Esophagus muscularis mucosa (tissue), 4 donors: ENCODE results near the gene CLDN7.

ENCODE experiments used
- EP300 ChIP-seq: sonication (generic); formaldehyde crosslinking; IDR thresholded peaks from one replicate; pipeline ENCODE4 v1.6.1; 2017; ENCODE audit warnings: antibody characterized with exemption
- POLR2A ChIP-seq: fragments of 450-650 bp; IDR thresholded peaks from one replicate; pipeline ENCODE4 v1.6.1; 2017; ENCODE audit warnings: antibody characterized with exemption, moderate library complexity, mild to moderate bottlenecking, low read depth
- POLR2AphosphoS5 ChIP-seq, 2 donors: sonication (generic); formaldehyde crosslinking; IDR thresholded peaks; one replicate each; pipeline ENCODE4 v1.6.1; 2017; ENCODE audit warnings: antibody characterized with exemption in 2 of 2
- TF ChIP-seq, protein P1 (sequence below), 3 experiments: fragments of 200-600 bp in 2 of 3; fragments of 450-650 bp in 1 of 3; sonication (generic) in 2 of 3; IDR thresholded peaks; one replicate each; pipeline ENCODE4 v1.5.1; 2017 to 2019; ENCODE audit warnings: antibody characterized with exemption in 3 of 3, mild to moderate bottlenecking in 2 of 3, moderate library complexity in 1 of 3

DNA sequence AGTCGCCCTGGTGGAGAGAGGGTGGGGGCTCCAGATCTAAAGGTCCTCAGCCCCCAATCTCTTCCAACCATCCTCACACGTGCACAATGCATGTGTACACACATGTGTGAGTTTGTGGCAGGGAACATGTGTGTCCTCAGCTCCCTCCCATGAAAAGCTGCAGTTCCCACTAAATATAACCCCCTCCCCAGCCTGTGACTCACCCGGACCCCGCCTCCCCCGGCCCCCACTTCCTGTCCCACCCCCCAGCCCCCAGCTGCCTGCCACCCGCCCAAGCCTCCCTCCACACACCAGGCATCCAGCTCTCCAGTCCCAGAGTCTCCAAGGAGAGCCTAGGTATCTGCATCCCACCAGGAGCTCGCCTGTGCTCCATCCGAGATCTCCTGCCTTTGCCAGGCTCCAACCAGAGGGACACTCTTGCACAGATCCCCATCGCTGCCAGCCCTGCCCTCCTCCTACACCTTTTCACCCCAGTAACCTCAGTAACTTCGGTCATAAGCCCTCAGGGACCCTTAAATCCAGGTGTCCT, 46.6 kb downstream of the CLDN7 start:
- TF ChIP-seq, protein P1, sequence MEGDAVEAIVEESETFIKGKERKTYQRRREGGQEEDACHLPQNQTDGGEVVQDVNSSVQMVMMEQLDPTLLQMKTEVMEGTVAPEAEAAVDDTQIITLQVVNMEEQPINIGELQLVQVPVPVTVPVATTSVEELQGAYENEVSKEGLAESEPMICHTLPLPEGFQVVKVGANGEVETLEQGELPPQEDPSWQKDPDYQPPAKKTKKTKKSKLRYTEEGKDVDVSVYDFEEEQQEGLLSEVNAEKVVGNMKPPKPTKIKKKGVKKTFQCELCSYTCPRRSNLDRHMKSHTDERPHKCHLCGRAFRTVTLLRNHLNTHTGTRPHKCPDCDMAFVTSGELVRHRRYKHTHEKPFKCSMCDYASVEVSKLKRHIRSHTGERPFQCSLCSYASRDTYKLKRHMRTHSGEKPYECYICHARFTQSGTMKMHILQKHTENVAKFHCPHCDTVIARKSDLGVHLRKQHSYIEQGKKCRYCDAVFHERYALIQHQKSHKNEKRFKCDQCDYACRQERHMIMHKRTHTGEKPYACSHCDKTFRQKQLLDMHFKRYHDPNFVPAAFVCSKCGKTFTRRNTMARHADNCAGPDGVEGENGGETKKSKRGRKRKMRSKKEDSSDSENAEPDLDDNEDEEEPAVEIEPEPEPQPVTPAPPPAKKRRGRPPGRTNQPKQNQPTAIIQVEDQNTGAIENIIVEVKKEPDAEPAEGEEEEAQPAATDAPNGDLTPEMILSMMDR (IDR thresholded peaks at IDR 0.05) = no peak
- TF ChIP-seq POLR2A = no peak
- no peak for TF ChIP-seq POLR2AphosphoS5 (IDR thresholded peaks at IDR 0.05)
- no peak for TF ChIP-seq EP300
